Right renal cortex interstitium (tissue), 3 donors: ENCODE measurements around the gene DNM3. TPM values are rescaled to one million over a fixed set of nuclear protein-coding genes. Genes with fewer than 3 reads are reported as not detected.
A peak's percentile ranks its signal among the peaks of the same experiment; 100 is the strongest.
"Not testable (repeated sequence)": the region's sequence is repeated elsewhere in the genome, so short reads cannot be mapped to it uniquely, and the experiment has no call there.

Source experiments
- DNase-seq, 3 donors: peaks; one replicate each; pipeline ENCODE4 v3.0.0-alpha.2; 2013; ENCODE audit warnings: low read depth in 3 of 3, low spot score in 2 of 3
- polyA plus RNA-seq, 3 donors: library from polyadenylated mRNA; unstranded; fragments of 120-200 nt; gene quantifications; one replicate each; pipeline ENCODE4 v1.2.1, GENCODE V29; 2013; ENCODE audit not compliant: insufficient read length in 3 of 3

The DNM3 gene
- polyA plus RNA-seq, 3 donors: 4.5 to 5.4 (median 5.4) TPM

DNA sequence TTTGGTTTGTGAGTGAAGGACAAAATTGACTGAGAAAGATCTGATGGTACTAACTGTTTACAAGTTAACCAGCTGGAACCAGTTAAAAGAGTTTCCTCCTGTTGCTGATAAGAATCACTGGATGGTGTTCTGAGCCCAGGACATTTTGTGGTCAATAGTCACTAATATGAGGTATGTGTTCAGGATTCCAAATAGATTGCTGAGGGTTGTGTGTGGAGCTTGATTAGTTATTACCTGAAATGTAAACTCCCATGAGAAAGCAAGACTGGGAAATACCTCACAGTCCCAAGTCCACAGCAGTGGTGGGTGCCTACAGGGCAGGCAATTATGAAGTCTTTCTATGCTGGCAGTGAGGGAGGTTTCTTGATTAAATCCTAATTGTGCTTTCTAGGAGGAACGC is 164.6 kb downstream of the DNM3 start:
- DNase-seq: no peak

DNA sequence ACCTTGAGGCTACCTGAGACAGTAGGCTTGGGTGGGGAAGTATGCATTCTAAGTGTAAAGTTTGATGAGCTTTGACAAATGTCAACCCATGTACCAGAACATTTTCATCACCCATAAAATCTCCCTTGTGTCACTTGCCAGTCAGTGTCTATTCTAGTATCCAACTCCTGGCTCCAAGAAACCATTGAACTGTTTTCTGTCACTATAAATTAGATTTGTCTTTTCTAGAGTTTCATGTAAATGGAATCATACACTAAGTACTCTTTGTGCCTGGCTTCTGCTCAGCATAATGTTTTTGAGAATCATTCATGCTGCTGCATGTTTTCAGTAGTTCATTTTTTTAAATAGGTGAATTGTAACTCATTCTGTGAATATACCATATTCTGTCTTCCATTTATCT is 165.4 kb downstream of the DNM3 start:
- no peak for DNase-seq

DNA sequence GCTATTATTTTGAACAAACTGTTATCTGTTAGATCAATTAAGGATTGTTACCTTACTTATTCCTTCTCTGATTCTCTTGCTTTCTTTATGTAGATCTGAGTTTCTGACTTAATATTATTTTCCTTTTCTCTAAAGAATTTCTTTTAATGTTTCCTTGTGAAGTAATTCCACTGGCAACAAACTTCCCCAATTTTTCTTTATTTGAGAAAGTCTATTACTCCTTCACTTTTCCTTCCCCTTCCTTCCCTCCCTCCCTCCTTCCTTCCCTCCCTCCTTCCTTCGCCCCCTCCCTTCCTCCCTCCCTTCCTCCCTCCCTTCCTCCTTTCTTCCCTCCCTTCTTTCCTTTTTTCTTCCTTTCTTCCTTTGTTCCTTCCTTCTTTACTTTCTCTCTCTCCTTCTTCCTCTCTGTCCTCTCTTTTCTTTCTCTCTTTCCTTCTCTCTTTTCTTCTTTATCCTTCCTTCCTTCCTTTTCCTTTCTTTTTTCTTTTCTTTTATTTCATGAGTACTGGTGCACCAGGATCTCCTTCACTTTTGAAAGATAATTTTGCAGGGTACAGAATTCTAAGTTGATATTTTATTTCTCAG is 177.5 kb downstream of the DNM3 start:
- DNase-seq: no peak

DNA sequence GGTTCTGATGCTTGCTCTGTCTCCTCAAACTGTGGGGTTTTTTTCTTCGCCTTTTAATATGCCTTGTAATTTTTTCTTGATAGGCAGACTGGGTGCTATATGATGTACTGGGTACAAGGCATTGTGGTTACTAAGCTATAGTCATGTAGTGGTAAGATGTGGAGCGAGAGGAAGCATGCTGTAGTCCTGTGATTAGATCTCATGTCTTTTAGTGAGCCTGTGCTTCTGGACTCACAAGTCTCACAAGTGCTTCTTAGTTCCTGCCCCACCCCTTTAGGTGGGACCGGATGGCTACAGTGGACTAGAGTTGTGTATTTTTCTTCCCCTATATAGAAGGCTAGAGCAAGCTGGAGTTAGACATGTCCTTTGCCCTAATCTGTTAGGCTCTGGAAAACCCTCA is 178.7 kb downstream of the DNM3 start:
- no peak for DNase-seq

DNA sequence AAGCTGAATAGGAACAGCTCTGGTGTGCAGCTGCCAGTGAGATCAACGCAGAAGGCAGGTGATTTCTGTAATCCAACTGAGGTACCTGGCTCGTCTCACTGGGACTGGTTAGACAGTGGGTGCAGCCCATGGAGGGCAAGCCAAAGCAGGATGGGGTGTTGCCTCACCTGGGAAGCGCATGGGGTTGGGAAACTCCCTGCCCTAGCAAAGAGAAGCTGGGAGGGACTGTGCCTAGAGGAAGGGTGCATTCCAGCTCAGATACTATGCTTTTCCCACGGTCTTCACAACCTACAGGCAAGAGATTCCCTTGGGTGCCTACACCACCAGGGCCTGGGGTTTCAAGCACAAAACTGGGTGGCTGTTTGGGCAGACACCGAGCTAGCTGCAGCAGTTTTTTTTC is 183.2 kb downstream of the DNM3 start:
- no peak for DNase-seq

DNA sequence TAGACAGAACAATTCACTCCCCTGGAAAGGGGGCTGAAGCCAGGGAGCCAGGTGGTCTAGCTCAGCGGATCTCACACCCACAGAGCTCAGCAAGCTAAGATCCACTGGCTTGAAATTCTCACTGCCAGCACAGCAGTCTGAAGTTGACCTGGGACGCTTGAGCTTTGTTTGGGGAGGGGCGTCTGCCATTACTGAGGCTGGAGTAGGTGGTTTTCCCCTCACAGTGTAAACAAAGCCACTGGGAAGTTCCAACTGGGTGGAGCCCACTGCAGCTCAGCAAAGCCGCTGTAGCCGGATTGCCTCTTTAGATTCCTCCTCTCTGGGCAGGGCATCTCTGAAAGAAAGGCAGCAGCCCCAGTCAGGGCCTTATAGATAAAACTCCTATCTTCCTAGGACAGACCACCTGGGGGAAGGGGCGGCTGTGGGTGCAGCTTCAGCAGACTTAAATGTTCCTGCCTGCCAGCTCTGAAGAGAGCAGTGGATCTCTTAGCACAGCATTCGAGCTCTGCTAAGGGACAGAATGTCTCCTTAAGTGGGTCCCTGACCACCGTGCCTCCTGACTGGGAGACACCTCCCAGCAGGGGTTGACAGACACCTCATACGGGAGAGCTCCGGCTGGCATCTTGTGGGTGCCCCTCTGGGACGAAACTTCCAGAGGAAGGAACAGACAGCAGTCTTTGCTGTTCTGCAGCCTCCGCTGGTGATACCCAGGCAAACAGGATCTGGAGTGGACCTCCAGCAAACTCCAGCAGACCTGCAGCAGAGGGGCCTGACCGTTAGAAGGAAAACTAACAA is 183.8 kb downstream of the DNM3 start:
- DNase-seq: not testable (repeated sequence)

DNA sequence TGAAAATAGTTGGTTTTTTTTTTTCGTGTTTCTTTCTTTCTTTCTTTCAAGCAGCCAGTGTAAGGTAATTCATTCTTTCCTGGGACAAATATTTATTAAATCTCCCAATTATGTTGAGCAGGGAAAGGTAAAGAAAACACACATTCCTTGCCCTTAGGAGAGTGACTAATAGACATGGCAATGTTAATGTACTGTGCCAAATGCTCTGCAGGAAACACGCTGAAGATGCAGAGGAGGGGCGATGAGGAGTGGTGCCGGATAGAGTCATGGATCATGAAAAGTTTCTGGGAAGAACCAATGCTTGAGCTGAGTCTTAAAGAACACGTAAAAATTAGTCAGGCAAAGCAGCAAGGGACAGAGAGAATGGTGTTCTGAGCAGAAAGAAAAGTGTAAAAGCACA is 199.2 kb downstream of the DNM3 start:
- DNase-seq: no peak

DNA sequence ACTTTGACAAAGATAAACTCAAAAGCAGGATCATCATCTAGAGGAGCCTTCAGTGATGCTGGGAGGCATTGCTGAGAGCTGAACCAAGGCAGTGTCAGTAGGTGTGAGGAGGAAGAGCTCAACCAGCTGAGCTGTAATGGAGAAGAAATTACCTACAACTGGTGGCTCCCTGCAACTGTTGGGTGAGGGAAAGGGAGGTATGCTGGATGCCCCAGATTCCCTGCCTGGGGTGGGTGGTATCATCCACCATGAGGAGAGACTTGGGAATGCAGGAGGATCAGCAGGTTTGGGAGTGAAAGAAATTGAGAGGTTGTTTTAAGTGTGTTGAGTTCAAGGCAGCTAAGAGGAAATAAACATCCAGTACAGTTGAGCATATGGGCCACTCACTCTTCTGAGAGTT is 199.8 kb downstream of the DNM3 start:
- DNase-seq: no peak

DNA sequence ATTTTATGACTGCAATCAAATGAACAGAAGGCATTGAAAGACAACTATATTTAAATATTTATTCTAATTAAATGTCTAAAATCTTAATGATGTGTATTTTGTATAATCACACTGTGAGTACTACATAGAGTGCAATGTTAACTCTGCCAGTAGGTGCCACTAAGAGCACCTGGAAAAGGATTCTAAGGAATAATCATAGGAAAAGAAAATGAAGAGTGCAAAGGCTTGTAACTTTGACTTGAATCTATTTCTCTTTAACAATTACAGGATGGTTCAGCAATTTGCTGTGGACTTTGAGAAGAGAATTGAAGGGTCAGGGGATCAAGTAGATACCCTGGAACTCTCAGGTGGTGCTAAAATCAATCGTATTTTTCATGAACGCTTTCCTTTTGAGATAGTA is 200.4 kb downstream of the DNM3 start:
- peak in 1 of 3 donors; percentile 12 for DNase-seq

DNA sequence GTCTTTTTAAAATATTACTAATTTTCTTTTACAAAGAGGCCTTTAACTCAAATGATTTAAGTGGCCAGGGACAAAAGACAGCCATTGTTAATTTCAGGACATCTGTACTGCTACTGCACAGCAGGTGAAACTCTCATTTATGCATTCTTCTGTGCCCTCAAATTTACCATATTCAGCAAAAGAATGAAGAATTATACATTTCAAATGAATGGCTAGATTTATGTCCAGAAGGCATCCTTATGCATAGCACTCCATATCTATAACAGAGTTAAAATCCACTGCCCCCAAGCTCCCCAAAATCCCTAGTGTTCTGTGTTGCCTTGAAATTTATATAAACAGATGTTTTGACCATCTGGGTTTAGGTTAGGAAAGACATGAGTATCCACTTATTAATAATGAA is 202.6 kb downstream of the DNM3 start:
- DNase-seq: no peak

DNA sequence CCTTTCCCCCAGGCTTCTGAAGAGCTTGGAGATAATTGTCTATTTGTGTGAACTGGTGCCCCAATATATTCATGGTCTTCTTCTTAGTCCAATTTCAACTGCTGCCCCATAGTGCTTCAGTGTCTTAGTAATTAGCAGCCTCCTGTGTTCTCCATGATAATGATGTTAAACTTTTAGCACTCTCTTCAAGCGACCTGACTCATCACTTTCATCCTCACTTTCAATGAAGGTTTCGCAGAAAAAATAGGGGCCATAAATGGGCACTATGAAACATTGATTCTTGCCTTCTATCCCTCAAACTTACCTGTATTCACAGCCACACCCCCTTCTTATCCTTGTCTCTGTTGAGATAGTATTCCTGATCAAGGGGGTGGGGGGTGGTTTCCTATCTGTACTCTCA is 210.6 kb downstream of the DNM3 start:
- no peak for DNase-seq

DNA sequence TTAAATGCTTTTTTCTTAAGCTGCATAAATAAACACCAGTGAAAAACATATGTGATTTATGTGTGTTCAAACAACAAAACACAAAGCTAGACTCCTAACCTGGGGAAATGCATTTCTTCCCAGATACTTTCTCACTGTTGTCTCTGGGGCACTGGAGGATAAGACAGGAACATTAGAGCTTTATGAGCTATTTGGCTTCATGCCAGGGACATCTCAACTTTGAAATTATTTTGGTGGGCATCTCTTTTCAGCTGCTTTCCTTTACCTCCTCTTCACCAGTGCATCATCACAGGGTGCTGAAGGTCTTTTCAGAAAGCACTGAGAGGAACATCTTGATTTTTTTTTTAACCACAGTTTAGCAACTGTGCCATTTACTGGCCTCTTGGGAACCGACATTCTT is 212.9 kb downstream of the DNM3 start:
- DNase-seq: no peak

DNA sequence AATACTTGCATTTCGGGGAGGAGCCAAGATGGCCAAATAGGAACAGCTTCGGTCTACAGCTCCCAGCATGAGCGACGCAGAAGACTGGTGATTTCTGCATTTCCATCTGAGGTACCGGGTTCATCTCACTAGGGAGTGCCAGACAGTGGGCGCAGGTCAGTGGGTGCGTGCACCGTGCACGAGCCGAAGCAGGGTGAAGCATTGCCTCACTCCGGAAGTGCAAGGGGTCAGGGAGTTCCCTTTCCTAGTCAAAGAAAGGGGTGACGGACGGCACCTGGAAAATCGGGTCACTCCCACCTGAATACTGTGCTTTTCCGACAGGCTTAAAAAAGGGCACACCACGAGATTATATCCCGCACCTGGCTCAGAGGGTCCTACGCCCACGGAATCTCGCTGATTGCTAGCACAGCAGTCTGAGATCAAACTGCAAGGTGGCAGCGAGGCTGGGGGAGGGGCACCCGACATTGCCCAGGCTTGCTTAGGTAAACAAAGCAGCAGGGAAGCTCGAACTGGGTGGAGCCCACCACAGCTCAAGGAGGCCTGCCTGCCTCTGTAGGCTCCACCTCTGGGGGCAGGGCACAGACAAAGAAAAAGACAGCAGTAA is 214.6 kb downstream of the DNM3 start:
- DNase-seq: not testable (repeated sequence)

DNA sequence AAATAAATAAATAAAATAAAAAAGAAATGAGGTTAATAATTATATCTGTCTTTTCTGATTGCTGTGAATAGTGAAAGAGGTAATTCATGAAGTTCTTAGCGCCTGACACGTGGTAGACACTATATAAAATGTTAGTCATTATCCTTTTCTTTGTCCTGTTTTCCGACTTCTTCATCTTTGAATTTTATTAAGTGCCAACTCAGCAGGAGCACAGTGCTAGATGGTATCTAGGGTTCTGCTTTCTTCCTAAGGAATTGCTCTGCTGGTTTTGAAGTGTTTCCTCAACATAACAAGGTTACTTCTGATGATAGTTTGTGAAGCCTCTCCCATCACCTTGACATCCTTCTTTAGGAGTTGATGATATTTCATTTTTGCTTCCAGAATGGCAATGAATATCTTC is 227.0 kb downstream of the DNM3 start:
- no peak for DNase-seq

DNA sequence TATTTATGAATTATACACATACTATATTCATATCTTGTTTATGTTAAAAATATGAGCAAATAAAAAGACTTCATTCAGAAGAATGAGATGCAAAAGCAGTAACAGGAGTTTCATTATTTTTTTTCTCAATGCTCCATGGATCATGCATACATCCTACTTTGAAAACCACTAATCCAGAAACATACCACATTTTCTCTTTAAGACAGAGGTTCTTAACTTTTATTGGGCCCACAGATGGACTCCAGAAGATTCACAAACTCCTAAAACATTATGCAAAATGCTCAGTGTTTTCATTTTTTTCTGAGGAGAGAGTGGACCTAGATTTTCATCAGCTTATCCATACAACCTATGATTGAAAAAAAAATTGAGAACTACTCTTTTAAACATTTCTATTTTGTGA is 227.8 kb downstream of the DNM3 start:
- no peak for DNase-seq

DNA sequence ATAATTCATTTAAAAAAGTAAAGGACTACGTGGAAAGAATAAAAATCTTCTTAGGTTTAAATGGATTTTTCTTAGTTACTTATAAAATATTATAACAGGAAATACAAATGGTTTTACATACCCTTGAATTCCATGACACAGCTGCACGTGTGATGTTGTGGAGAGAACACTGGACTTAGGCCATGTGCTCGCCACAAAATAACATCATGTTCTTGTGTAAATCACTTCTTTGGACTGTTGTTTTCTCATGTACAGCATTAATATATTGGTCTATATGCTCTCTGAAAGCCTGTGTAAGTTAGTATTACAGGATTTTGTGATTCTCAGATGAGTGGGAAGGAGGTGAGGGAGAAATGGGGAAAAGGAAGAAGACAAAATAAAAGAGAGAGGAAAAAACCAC is 228.2 kb downstream of the DNM3 start:
- DNase-seq: no peak

DNA sequence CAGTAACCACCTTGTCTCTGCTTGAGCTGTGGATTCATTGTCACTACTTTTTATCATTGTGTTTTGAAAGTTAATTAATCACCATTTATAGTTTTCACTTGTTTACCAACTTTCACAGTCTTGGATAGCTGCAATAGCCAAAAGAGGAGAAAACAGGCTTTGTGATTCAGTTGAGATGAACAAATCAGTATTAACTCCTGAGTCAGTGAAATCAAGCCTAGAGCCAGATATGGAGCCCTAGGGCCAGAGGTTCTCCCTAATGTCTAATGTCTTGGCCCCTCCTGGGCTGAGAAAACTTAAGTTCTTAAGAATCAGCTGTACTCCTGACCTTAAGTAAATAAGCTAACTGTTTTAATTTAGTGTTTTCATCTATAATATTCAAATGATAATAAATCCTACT is 228.8 kb downstream of the DNM3 start:
- no peak for DNase-seq

DNA sequence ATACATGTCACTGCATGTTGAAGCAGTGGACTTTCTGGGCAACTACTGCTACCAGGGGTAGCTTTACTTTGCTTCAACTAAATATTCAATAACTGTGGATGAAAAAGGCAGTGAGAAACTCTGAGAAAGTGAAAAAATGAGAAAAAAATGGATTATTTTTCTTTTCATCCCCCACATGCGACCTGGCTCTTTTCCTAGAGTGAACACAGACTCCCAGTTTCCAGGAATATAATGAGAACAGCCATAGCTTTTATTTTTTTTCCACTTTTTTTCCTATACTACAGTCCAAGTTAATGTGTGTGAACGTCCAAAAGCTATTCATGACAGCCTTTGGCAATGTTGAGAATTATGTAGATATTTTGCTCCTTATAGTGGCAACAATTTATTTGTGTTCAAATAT is 230.4 kb downstream of the DNM3 start:
- DNase-seq: peak in 1 of 3 donors; percentile 27

DNA sequence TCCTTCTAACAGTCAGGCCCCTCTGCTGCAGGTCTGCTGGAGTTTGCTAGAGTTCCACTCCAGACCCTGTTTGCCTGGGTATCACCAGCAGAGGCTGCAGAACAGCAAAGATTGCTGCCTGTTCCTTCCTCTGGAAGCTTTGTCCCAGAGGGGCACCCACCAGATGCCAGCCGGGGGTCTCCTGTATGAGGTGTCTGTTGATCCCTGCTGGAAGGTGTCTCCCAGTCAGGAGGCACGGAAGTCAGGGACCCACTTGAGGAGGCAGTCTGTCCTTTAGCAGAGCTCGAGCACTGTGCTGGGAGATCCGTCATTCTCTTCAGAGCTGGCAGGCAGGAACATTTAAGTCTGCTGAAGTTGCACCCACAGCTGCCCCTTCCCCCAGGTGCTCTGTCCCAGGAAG is 238.6 kb downstream of the DNM3 start:
- DNase-seq: not testable (repeated sequence)

DNA sequence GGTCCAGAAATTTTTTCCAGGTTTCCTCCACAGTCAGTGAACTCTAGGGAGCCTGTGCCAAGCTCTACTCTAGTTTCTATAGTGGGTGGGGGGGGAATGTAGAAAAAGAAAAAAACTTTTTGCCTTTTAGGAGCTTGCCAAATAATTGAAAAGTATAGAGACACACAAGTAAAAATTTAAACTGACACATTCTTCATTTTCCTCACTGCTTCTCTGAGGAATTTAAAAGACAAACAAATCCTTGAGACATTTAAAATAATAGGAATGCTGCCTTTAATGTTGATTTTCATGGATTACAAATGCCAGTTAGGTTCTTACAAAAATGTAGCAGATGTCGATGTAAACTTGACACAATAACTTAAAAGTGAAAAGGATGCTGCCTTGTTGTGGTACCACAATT is 241.9 kb downstream of the DNM3 start:
- no peak for DNase-seq

DNA sequence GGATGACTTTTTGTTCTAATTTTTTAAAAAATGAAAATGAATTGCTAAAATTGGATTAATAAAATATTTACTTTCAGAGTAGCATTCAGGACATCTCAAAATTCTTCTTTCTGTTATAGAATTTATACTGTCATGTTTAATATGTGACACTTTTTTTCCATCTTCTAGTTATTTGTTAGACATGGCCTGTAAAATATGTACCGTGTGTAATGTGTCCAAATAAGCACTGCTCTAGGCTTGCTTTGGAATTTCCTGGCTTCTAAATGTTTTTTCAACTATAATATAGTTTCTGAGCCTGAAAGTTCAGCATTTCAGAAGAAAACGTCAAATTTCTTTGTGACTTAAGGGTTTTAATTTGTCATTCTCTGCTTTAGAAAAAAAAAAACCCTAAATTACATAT is 243.6 kb downstream of the DNM3 start:
- DNase-seq: no peak

DNA sequence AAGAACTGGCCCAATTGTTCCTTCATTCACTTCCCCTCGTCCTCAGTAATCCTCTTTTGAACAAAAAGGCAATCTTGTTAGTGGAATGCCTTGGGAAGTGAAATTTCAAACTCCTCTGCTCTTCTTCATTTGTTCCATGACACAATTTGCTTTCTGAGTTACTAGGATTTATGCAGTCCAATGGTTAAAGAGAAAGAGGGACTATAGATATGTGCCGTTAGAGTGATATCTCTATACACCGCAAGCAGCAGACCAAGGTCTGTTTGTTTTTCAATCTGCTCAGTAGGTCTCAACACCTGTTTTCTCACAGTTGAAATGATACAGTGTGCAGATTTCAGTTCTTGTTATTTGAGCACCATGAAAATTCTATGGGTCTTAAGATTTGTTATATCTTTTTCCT is 244.0 kb downstream of the DNM3 start:
- no peak for DNase-seq
